GM18868 (cell line): Measurements from ENCODE around the gene PSG7.
"Not testable (repeated sequence)": the region's sequence is repeated elsewhere in the genome, so short reads cannot be mapped to it uniquely, and the experiment has no call there.

ENCODE experiments used
- ATAC-seq: cut with Tn5 transposase; IDR thresholded peaks from one replicate; pipeline ENCODE4 v1.9.1; 2021; ENCODE audit warnings: mild to moderate bottlenecking, moderate library complexity; ENCODE audit not compliant: unreplicated experiment

The PSG7 gene

DNA sequence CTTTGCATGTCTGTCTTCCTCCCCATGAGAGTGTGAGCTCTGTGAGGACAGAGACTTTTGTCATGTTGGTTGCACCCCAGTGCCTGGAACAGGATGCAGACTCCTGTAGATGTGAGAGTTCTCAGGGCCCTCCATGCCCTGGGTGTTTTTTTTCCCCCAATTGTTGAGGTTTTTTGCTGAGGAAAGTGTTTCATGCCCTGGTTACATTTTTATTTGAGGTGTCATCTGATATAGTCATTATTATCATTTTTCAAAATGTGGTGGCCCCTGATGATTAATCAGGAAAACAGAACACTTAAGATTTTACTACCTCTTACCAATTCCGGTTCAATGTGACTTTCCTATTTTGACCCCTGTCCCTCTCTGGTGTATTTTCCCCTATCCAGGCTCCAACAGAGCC is 20.1 kb downstream of the PSG7 start:
- ATAC-seq, result not testable (repeated sequence)

DNA sequence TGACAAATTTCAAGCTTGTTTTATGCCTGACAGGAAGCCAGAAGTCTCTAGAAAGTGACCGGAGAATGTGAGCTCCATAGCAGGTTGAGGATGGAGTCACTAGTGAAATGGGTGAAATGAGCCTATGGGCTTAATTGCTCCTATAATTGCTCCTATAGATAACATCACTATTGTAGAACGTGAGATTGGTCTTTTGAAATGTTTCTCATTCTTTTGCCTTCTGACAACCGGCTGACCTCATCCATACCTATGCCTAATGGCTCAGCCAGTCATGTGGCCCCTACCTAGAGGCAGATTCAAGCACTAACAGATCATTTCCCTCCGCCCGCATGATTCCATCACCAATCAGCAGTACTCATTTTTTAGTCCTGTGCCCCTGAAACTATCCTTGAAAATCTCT is 23.5 kb downstream of the PSG7 start:
- ATAC-seq, result not testable (repeated sequence)

DNA sequence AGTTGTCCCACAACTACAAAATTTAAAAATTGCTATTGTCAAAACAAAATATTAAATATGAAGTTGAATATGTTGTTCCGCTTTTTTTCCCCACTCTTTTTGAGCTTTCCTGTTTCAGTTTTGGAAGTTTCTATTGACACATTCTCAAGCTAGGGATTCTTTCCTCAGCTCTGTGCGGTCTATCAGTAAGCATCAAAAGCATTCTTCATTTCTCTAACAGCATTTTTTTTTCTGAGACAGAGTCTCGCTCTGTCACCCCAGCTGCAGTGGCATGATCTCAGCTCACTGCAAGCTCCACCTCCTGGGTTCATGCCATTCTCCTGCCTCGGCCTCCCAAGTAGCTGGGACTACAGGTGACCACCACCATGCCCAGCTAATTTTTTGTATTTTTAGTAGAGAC is 24.1 kb downstream of the PSG7 start:
- ATAC-seq, result not testable (repeated sequence)

DNA sequence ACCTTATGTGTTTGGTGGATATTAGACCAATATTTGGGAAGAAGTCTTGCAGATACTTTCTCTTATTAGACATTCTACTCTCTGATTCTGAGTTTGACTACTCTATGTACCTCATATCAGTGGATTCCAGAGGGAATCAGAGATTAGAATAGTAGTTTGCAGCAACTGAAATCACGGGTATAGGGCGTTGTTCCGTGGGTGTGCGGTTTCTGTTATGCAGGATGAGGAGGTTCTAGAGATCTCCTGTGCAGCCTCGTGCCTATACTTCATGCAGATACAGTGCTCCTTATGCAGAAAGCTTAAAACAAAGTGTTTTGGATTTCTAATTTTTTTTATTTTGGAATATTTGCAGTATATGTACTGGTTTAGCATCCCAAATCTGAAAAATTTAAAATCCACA is 25.3 kb downstream of the PSG7 start:
- not testable (repeated sequence) for ATAC-seq

DNA sequence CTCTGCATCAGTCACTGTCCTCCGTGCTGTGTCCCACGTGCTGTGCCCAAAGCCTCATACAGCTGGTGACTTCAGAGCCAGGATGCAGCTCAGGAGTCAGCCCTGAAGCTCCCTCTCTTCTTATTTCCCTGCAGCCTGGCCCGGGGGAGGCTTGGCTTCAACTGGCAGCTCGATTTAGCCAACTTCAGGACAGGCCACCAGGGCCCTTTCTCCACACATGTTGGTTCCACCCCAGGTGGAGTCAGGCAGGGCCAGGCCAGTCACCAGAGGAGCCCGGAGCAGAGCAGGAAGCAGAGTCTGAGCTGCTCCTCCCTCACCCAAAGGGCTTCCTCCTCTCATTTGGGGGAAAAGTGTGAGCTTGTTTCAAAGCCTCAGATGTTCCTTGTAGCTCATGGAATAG is 30.8 kb downstream of the PSG7 start:
- not testable (repeated sequence) for ATAC-seq

DNA sequence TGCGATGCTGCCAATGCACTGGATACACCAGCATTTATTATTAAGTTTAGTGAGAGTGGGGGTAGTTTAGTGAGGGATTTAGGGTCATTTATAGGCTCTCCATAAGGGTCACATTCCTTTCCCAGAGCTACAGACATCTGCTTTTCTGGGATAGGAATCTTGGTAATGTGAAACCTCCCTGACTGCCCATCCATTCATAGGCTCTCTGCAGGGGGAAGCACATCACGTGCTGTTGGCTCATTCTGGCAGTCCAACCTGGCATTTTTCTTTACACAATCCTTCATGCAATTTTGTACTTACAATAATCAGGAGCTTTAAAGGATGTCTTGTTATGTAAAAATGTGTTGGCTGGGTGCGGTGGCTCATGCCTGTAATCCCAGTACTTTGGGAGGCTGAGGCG is 36.4 kb downstream of the PSG7 start:
- not testable (repeated sequence) for ATAC-seq

DNA sequence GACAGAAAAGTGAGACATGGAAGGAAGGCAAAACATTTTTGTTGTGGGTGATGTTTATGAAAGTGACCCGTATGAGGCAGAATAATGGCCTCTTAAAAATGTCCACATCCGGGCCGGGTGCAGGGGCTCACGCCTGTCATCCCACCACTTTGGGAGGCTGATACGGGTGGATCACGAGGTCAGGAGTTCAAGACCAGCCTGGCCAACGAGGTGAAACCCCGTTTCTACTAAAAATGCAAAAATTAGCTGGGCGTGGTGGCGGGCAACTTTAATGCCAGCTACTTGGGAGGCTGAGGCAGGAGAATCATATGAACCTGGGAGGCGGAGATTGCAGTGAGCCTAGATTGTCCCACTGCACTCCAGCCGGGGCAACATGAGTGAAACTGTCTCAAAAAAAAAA is 37.3 kb downstream of the PSG7 start:
- not testable (repeated sequence) for ATAC-seq

DNA sequence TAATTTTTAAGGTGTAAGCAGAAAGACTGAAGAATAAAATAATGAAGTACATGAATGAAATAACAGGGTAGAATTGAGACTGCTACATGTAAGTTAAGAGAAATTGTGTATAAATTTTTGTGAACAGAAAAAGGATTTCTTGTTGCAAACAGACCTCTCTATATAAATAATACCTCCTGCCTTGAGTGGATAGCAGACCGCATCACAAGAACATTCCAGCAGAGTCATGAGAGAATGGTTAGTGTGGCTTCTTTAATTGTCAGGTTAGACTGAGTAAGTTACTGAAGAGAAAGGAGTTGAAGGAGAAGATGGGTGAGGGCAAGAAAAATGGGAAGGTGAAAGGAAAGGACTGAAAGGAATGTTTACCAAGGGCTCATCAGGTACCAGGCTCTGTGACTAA is 37.9 kb downstream of the PSG7 start:
- not testable (repeated sequence) for ATAC-seq

DNA sequence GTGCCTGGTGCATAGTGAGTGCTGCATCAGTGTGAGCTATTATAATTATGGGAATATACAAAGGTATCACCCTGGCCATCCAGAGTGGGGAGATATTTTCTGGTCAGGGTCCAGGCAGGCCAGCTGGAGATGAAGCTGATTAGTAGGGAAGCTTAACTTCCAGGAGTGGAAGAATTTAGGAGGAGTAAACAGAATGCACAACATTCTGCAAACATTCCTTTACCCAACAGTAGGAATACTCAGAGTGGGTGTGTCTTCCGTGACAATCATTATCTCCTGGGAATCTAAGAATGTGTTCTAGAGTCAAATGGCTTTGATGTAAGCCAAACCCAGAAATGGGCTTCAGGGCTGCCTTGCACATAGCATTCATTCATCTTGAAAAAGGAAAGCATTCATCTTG is 38.4 kb downstream of the PSG7 start:
- not testable (repeated sequence) for ATAC-seq

DNA sequence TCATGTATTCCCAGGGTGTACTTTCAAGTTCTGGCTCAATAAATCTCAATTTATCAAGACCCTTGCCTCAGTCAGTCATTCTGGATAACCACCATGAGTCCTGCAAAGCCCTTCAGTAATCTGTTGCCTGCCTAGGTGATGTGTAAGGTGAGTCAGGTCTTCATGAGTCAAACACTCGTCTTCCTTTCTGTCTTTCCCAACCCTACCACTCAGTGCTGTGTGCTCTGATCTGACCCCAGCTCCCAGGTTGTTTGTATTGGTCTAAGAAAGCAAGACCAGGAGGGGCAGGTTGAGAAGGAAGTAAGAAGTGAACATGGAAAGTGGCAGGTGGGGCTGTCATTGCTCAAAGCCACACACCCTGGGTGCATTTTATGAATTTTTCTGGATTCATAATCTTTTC is 39.3 kb downstream of the PSG7 start:
- not testable (repeated sequence) for ATAC-seq

DNA sequence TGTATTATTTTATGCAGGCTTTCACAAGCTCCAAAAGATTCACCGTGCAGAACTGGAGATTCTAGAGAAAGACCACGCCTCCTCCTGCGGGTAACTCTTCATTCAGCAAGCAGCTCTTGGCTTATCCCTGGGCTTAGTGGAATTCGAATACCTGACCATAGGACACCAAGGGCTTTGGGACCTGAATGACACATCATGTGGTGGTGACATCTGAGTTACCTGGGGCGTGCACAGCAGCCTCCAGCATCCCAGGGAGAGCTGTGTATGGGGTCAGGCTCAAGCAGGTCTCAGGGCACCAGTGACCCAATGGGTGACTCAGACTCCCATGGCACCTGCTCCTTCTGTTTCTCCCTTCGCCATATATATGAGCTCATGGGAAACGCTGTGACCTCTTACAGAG is 46.6 kb downstream of the PSG7 start:
- not testable (repeated sequence) for ATAC-seq

DNA sequence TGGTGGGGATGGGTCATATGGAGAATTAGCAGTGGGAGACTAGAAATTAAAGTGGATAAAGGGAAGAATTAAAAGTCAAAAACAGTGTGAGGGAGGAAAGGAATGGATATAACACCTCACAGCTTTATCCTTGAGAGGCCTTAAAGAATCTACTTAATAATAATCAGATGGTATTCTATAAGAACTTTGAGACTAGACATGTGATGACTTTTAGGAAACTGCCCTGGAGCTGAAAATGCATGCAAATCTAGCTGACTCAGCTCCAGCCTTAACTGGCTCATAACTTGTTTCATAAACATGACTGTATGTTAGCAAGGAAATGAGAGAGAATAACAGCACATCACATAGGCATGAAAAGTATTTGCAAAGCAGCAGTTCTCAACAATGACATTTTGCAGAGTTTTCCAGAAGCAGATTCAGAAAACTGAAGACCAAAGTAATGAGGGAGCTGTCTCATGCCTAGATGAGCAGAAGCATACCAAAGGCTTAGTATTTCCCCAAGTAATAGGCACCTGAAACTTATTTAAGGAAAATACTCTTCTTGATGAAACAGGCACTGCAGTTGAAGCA is 49.0 kb downstream of the PSG7 start:
- ATAC-seq, result not testable (repeated sequence)

DNA sequence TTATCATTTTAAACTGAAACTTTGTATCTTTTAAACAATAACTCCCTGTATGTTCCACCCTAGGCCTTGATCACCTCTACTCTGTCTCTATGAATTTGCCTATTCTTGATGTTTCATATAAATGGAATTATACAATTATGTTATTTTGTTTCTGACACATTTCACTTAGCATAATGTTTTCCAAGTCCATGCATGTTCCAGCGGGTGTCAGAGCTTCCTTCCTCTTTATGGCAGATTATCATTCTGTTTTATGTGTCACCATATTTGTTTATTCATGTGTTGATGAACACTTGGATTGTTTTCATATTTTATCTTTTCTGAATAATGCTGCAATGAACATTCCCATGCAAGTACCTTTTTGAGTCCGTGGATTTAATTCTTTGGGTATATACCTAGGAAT is 54.3 kb downstream of the PSG7 start:
- not testable (repeated sequence) for ATAC-seq

DNA sequence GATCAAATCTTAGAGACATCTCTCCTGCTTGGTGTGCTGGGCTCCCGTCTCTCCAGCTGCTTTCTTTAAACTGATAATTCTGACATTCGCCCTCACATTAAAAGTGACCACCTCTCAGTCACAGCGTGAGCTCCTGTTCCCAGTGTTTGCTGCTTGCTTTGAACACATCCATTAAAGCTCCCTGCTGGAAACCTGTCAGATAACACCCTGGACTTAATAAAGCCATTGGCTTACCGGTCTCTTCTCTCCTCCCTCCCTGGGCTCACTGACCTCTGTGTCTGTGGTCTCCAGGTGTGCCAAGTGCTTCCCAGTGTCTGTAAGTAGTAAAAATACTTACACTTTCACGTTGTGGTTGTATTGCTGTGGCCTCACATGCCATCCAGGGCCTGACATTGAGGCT is 55.0 kb downstream of the PSG7 start:
- not testable (repeated sequence) for ATAC-seq

DNA sequence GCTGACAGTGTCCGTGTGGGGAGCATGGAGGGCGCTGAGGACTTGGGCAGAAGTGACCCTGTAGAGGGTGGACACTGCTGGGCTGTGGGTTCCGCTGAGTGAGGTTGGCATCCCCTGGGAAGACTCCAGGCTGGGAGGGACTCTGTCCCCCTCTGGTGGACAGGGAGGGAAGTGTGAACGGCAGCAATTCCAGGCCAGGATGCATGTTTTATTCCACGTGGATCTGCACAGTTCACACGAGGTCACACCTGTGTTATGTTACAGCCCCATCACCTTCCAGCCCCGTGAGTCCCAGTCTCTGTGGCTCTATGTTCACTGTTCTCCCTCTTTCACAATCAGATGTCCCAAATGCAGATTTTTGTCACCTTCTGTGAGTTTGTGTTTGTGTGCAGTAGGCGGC is 55.7 kb downstream of the PSG7 start:
- not testable (repeated sequence) for ATAC-seq

DNA sequence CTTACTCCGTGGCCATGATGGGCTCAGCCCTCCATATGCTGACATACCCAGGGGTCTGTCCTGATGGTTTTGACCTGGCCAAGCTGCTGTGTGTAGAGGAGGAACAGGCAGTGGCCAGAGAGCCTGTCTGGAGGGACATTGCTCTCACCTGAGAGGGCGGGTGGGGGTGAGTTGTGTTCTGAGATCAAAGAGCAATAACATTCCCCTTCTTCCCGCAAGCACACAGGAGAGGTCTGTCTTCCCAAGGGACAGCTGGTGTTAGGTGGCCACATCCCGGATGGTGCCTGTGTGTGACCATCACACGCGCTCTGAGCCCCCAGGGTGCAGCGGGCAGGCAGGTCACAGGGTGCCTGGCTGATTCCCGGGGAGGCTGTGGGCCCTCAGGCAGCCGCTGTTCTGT is 56.4 kb downstream of the PSG7 start:
- ATAC-seq, result not testable (repeated sequence)

DNA sequence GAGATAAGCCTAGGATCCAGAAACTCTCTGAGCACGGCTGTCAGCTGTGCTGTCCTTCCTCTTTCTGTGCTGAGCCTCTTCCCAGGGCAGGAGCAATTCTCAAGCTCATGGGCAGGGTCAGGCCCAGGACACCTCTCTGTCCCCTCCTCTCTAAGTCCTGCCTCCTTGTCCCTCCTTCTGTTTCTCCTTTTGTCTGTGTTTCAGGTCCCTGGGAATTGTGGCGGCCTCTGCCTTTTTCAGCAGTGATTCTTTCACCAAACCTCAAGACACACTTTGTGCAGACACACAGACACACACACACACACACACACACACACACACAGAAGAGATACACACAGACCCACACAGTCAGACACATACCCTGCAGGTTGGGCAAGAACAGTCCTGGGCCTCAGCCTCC is 57.4 kb downstream of the PSG7 start, which contains the start of gene PSG1:
TSS of gene PSG1 (minus strand) at position 101 of the 400 bp plus-strand sequence. CDS start 132 bp downstream, outside the sequence.
- ATAC-seq, result no peak

DNA sequence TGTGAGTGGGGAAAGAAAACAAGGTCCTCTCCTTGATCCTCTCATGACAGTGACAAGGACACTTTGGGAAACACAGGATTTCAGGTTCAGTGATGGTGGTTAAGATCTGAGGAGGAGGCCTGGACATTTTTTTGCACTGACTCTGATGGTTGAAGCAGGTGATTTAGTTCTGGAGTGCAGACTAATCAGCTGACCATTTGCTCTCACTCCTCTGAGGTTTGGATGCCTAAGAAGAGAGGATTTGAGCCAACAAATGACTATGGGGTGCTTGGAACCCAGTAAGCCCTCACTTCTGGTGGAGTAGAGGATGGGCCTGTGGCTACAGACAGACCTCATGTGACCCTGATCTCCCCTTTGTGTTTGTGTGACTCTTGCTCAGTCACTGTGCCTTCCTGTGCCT is 60.4 kb downstream of the PSG7 start:
- ATAC-seq, result not testable (repeated sequence)

DNA sequence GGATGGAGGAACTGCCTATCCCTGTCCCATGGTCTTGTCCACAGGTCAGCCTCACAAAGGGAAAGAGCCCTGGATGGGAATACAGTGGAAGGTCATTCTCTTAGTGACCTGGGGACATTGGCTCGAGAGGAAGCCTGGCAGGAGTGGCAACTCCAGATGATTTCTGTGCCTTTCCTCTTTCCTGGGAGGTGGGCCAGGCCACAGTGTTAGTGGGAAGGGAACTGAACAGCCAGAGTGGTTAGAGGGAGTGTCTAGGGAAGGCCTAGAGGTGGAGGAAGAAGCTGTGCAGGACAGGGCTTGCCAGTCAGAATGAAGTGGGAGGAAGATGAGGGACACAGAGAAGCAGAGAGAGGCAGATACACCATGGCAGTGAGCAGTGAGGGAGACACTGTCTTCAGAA is 61.1 kb downstream of the PSG7 start:
- not testable (repeated sequence) for ATAC-seq

DNA sequence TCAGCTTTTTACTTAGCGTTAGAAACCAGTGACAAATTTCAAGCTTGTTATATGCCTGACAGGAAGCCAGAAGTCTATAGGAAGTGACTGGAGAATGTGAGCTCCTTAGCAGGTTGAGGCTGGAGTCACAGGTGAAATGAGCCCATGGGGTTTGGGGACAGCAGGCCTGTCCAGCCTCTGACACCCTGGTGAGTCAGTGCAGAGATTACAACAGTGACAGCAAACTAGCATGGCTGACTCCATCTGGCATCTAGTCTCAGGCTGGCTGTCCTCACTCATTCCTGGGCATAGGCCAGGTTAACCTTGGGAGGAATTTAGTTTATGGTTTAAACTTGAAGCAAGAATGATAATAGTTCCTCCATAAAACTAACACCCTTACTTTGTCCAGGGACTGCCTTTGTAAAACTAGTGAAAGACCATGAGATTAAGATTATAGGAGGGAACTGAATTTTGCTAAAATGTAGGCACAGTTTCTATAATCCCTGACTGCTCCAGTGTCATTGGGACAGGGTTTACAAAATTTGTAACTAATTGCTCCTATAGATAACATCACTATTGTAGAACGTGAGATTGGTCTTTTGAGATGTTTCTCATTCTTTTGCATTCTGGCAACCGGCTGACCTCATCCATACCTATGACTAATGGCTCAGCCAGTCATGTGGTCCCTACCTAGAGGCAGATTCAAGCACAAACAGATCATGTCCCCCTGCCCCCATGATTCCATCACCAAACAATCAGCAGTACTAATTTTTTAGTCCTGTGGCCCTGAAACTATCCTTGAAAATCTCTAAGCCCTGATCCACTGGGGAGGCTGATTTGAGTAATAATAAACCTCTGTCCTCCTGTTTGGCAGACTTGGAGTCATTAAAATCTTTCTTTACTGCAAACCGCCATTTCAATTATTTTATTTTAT is 61.9 kb downstream of the PSG7 start:
- not testable (repeated sequence) for ATAC-seq

DNA sequence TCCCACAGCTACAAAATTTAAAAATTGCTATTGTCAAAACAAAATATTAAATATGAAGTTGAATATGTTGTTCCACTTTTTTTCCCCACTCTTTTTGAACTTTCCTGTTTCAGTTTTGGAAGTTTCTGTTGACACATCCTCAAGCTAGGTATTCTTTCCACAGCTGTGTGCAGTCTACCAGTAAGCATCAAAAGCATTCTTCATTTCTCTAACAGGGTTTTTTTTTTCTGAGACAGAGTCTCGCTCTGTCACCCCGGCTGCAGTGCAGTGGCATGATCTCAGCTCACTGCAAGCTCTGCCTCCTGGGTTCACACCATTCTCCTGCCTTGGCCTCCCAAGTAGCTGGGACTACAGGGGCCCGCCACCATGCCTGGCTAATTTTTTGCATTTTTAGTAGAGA is 62.9 kb downstream of the PSG7 start:
- not testable (repeated sequence) for ATAC-seq
